Vagina (tissue), 2 donors: ENCODE measurements around the gene GALNT16. TPM values are rescaled to one million over a fixed set of nuclear protein-coding genes. Genes with fewer than 3 reads are reported as not detected.

Experiments used
- DNase-seq, 2 donors: peaks; one replicate each; pipeline ENCODE4 v3.0.0-alpha.2; 2017; ENCODE audit errors: extremely low spot score in 2 of 2
- H3K27ac ChIP-seq: fragments of 200-600 bp; sonication (generic); one replicate; pipeline ENCODE4 v1.5.1; 2019
- H3K27me3 ChIP-seq: fragments of 200-600 bp; sonication (generic); one replicate; pipeline ENCODE4 v1.5.1; 2019
- H3K36me3 ChIP-seq, 2 donors: fragments of 200-600 bp; sonication (generic); one replicate each; pipeline ENCODE4 v1.5.1; 2017 to 2019
- H3K4me1 ChIP-seq: fragments of 200-600 bp; sonication (generic); one replicate; pipeline ENCODE4 v1.5.1; 2019
- H3K4me3 ChIP-seq, 2 donors: fragments of 200-600 bp; sonication (generic); 1 replicate in 1 of 2; 2 replicates in 1 of 2; pipeline ENCODE4 v1.5.1; 2016 to 2019
- H3K9me3 ChIP-seq: fragments of 200-600 bp; sonication (generic); one replicate; pipeline ENCODE4 v1.5.1; 2019
- POLR2A ChIP-seq, 2 donors: fragments of 450-650 bp; IDR thresholded peaks; one replicate each; pipeline ENCODE4 v1.6.1; 2017; ENCODE audit warnings: antibody characterized with exemption in 2 of 2, mild to moderate bottlenecking in 2 of 2, moderate library complexity in 2 of 2
- POLR2AphosphoS5 ChIP-seq, 2 donors: sonication (generic); formaldehyde crosslinking; IDR thresholded peaks; one replicate each; pipeline ENCODE4 v1.9.0; 2017; ENCODE audit warnings: antibody characterized with exemption in 2 of 2, mild to moderate bottlenecking in 2 of 2, low read depth in 1 of 2; ENCODE audit not compliant: insufficient read depth in 1 of 2
- intact Hi-C: fragments of 100-400 bp; cut with DNase I; formaldehyde crosslinking; loops from one replicate; pipeline ENCODE4 v1.15.1; 2023
- total RNA-seq: library from RNA; depleted of rRNA; stranded (reverse); fragments of >200 nt; gene quantifications from one replicate; pipeline ENCODE4 v1.2.3, GENCODE V29; 2016
- TF ChIP-seq, protein P1 (sequence below), 3 experiments: fragments of 450-650 bp in 2 of 3; fragments of 200-600 bp in 1 of 3; sonication (generic) in 1 of 3; IDR thresholded peaks; one replicate each; pipeline ENCODE4 v1.5.1; 2017 to 2019; ENCODE audit warnings: antibody characterized with exemption in 3 of 3, mild to moderate bottlenecking in 2 of 3, moderate library complexity in 2 of 3

The GALNT16 gene
- total RNA-seq, 1 donor from 2014 or later, result 5.2 TPM

- H3K4me1 ChIP-seq, result peaks cover 11% of the 10 kb centered on the region
- no peak for TF ChIP-seq POLR2AphosphoS5 (IDR thresholded peaks at IDR 0.05; ENCODE audit: insufficient read depth in 1 of 2, low read depth in 1 of 2)
- TF ChIP-seq, protein P1, sequence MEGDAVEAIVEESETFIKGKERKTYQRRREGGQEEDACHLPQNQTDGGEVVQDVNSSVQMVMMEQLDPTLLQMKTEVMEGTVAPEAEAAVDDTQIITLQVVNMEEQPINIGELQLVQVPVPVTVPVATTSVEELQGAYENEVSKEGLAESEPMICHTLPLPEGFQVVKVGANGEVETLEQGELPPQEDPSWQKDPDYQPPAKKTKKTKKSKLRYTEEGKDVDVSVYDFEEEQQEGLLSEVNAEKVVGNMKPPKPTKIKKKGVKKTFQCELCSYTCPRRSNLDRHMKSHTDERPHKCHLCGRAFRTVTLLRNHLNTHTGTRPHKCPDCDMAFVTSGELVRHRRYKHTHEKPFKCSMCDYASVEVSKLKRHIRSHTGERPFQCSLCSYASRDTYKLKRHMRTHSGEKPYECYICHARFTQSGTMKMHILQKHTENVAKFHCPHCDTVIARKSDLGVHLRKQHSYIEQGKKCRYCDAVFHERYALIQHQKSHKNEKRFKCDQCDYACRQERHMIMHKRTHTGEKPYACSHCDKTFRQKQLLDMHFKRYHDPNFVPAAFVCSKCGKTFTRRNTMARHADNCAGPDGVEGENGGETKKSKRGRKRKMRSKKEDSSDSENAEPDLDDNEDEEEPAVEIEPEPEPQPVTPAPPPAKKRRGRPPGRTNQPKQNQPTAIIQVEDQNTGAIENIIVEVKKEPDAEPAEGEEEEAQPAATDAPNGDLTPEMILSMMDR (IDR thresholded peaks at IDR 0.05), result peak; percentile 75 to 90 (median 89)
- no peak overlapping the region for H3K4me3 ChIP-seq
- no peaks in the 10 kb centered on the region for H3K9me3 ChIP-seq
- intact Hi-C loops, result loop anchor here (10.0 kb wide), 2 partner anchors 122 to 222 kb away; no protein-coding TSS in a partner anchor
- peak overlapping the region; percentile 55 for H3K27ac ChIP-seq
- H3K27me3 ChIP-seq, result no peaks in the 10 kb centered on the region
- peaks cover 0 to 34% of the 10 kb centered on the region in 2 donors for H3K36me3 ChIP-seq
- DNase-seq, result no peak
Measured at GRCh38 chr14:69242311-69243224, 17.4 kb upstream of the GALNT16 start.

- TF ChIP-seq POLR2A (IDR thresholded peaks at IDR 0.05) (no peak), POLR2AphosphoS5 (IDR thresholded peaks at IDR 0.05; ENCODE audit: insufficient read depth in 1 of 2, low read depth in 1 of 2) (no peak)
- TF ChIP-seq, protein P1 (IDR thresholded peaks at IDR 0.05), result no peak
- intact Hi-C loops, result loop anchor here (10.0 kb wide), 2 partner anchors 120 to 220 kb away; no protein-coding TSS in a partner anchor
- Histone ChIP-seq H3K27me3 (no peaks in the 10 kb centered on the region), H3K4me3 (no peak overlapping the region), H3K4me1 (peaks cover 11% of the 10 kb centered on the region), H3K27ac (no peak overlapping the region), H3K36me3 (peaks cover 0 to 12% of the 10 kb centered on the region in 2 donors), H3K9me3 (no peaks in the 10 kb centered on the region)
- DNase-seq, result no peak
Measured at GRCh38 chr14:69244946-69245345, 15.0 kb upstream of the GALNT16 start.

DNA sequence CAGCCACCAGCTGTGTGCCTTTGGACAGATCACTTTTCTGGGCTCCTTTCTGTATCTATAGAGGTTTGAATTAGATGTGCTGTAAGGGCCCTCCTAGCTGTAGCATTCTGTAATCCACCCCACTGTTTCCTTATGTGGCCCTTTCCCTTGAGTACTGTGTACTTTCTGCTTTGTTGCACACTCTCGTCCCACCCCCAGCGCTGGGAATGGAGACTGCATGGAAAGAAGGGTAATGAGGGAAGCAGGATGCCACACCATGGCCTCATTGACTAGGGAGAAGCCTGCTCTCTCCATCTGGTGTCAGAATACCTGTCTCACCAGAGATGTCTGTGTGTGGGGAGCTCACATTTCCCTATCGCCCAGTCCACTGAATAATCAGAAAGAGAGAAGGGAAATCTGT, 13.6 kb upstream of the GALNT16 start:
- DNase-seq, result no peak
- no peak overlapping the region for H3K27ac ChIP-seq
- intact Hi-C loops, result loop anchor here (10.0 kb wide), 2 partner anchors 118 to 218 kb away; no protein-coding TSS in a partner anchor
- H3K9me3 ChIP-seq, result no peaks in the 10 kb centered on the region
- H3K4me3 ChIP-seq, result no peak overlapping the region
- no peak for TF ChIP-seq POLR2AphosphoS5 (IDR thresholded peaks at IDR 0.05; ENCODE audit: insufficient read depth in 1 of 2, low read depth in 1 of 2)
- TF ChIP-seq, protein P1 (IDR thresholded peaks at IDR 0.05), result no peak
- no peak for TF ChIP-seq POLR2A (IDR thresholded peaks at IDR 0.05)
- no peaks in the 10 kb centered on the region for H3K27me3 ChIP-seq
- peaks cover 0 to 1% of the 10 kb centered on the region in 2 donors for H3K36me3 ChIP-seq
- peaks cover 11% of the 10 kb centered on the region for H3K4me1 ChIP-seq

GRCh38 chr14:69247676-69248440, 12.1 kb upstream of the GALNT16 start:
- intact Hi-C loops, result loop anchor here (10.0 kb wide), 2 partner anchors 117 to 217 kb away; no protein-coding TSS in a partner anchor
- Histone ChIP-seq H3K9me3 (no peaks in the 10 kb centered on the region), H3K4me1 (peaks cover 6% of the 10 kb centered on the region), H3K36me3 (no peaks in the 10 kb centered on the region), H3K27me3 (no peaks in the 10 kb centered on the region), H3K27ac (peak overlapping the region; percentile 60), H3K4me3 (no peak overlapping the region)
- TF ChIP-seq, protein P1 (IDR thresholded peaks at IDR 0.05), result peak in 1 of 3 experiments; percentile 58
- peak; percentile 36 to 49 for TF ChIP-seq POLR2AphosphoS5 (IDR thresholded peaks at IDR 0.05; ENCODE audit: insufficient read depth in 1 of 2, low read depth in 1 of 2)
- no peak for TF ChIP-seq POLR2A (IDR thresholded peaks at IDR 0.05)
- DNase-seq, result peak in 1 of 2 donors; percentile 95
